Occipital lobe (tissue), 2 donors: ENCODE measurements around the gene CDCA7. TPM values are rescaled to one million over a fixed set of nuclear protein-coding genes. Genes with fewer than 3 reads are reported as not detected.
"Not testable (repeated sequence)": the region's sequence is repeated elsewhere in the genome, so short reads cannot be mapped to it uniquely, and the experiment has no call there.

Source experiments
- DNase-seq: peaks from one replicate; lab custom pipeline; 2025; lab: John Stamatoyannopoulos, UW
- total RNA-seq: library from RNA; depleted of rRNA; stranded (reverse); fragments of >200 nt; gene quantifications from one replicate; pipeline ENCODE4 v1.2.3, GENCODE V29; 2014

The CDCA7 gene
- total RNA-seq, 1 donor from 2014 or later = 17.3 TPM

DNA sequence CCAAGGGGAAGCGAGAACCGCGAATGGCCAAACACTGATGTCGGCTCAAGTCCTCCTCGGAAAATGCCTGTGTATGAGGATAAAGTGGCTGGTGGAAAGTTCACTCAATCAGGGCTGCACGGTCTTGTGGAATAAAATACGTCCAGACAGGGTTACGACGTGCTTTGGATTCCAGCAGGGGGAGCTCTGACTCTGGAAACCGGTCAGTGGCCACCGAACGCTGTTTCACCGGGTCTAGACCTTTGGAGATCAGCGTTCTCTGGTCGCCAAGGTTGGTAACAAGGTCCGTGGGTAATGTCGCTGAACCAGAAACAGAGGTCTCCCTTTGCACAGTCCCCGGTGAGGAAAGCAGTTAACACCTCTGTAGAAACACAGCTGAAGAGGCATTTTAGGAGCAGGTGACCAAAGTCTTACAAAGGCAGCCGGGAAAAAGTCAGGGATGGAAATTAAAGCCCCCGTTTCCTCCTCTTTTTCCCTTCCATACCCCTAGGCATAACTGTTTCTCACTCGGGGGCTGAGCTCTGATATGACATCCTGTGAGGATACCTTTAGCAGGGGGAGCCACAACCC lies 47.8 kb downstream of the CDCA7 start:
- peak; percentile 42 for DNase-seq

DNA sequence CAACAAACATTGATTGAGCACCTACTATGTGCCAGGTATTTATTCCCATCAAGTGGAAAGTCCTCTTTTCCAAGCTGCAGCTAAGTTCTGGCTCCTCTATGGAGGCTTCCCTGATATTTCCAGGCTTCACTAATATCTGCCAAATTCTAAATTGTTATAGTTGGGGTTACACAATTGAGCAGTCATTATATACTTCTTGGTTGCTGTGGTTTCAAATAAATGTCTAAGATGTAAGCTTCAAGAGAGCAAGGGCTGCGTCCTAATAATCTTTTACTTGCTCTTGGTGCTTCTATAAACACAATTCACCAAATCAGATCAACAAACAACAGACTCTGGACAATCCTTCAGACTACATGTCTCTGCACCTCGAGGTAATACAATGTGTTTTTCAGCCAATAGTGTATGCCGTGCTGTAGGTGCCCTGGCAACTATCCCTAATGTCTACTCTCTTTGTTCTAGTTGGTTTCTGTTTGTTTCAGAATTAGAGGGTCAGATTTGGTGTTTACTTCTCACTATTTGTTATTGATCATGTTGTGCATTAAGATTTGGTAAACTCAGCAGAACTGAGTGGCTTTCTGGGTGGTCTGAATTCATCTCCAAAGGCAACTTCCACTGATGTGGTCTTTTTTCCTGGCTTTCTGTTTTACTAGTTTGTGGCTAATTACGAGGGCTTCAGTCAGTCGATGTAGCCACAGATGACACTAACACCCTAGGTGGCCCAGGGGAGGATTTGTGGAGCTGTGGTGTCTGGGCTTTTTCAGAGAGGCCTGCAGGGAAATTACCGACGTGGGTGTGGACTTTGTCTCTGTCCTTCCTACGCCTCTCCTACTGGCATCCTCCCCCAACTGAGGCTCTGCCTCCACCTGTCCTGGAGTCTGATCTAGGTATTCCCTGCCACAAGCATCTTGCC lies 50.4 kb downstream of the CDCA7 start:
- no peak for DNase-seq

GRCh38 chr2:173407176-173407575 lies 52.5 kb downstream of the CDCA7 start:
- DNase-seq = no peak

GRCh38 chr2:173407646-173408045 lies 53.0 kb downstream of the CDCA7 start:
- no peak for DNase-seq

DNA sequence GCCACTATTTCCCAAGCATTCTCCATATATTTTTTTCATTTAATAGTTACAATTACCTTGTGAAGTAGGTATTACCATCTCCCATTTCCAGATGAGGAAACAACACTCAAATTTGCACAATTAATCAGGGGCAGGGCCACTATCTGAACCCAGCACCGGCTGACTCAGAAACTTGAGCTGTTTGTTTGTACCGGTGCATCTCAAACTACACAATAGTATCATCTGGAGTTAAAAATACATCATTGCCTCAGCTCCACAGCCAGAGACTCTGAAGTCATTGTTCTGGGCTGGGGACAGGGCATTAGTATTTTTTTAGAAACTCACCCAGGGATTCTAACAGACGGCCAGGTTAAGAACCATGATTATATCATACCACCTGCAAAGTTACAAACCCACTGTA lies 55.9 kb downstream of the CDCA7 start:
- no peak for DNase-seq

DNA sequence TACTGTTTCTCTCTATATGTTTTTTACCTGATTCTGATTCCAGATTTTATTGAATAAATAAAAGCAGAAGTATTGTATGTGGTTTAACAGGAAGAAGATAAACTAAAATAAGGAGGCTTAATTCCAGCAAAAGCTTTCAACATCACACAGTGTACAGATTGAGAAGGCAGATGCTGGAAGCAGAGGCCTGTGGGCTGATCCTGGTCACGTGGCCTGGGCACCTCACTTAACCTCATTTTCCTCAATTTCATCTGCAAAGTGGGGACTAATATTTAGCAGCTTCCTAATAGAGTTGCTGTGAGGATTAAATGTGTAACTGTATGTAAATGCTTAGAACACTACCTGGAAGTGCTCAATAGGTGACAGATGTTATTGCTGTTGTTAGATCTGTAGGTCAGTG lies 58.0 kb downstream of the CDCA7 start:
- DNase-seq = no peak

- DNase-seq = no peak
These were observed 60.2 kb downstream of the CDCA7 start for GRCh38 chr2:173414823-173415322.

- no peak for DNase-seq
These were observed 61.0 kb downstream of the CDCA7 start for GRCh38 chr2:173415431-173416381.

DNA sequence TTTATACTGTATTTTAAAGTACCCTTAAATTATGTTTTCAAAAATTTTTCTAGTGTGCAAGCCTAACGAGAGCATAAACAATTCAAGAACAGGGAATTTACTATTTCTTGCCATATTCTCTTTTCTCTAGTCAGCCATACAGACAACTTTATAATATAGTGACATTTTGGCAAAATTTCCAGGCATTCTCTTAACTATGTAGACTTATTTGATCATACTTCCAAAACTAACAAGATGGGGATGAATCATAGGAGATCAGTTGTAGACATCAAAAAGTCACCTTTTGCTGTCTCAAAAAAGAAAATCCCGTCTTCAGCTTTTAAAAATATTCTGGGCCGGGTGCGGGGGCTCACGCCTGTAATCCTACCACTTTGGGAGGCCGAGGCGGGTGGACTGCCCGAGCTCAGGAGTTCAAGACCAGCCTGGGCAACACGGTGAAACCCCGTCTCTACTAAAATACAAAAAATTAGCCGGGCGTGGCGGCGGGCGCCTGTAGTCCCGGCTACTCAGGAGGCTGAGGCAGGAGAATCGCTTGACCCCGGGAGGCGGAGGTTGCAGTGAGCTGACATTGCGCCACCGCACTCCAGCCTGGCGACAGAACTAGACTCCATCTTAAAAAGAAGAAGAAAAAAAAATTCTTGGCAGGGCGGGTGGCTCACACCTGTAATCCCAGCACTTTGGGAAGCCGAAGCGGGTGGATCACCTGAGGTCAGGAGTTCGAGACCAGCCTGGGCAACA lies 61.9 kb downstream of the CDCA7 start:
- DNase-seq = not testable (repeated sequence)

DNA sequence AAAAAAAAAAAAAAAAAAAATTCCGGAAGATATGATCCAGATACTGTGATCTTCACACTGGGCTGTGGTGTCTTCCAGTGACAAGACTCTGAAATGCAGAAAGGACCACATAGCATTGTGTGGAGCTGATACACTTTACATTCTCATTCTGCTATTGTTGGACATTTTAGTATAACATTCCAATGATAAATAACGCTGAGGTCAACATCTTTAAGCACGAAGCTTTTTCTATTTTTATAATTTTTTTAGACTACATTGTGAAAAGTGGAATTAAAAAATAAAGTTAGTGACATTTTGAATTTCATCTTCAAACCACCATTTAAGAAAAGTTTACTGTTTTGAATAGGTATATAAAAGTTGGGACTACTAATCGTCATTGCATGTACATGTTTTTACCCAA lies 62.7 kb downstream of the CDCA7 start:
- no peak for DNase-seq

GRCh38 chr2:173417802-173418201 lies 63.1 kb downstream of the CDCA7 start:
- no peak for DNase-seq
